GM20431 (cell line): ENCODE data around the gene HMGCR.

Experiments
- in situ Hi-C: fragments of 300-500 bp; cut with MseI, MboI; formaldehyde crosslinking; loops from one replicate; pipeline ENCODE4 v1.15.0; 2020; ENCODE audit warnings: low sequenced_read_pairs; ENCODE audit not compliant: unreplicated experiment

Gene HMGCR

GRCh38 chr5:75338408-75338807, 1.4 kb downstream of the HMGCR start:
- in situ Hi-C loops: no loop called here

- in situ Hi-C loops: no loop called here
Measured at GRCh38 chr5:75340714-75341478, 3.9 kb downstream of the HMGCR start.

- in situ Hi-C loops: no loop called here
Measured at GRCh38 chr5:75341934-75342333, 4.9 kb downstream of the HMGCR start.

GRCh38 chr5:75342836-75343235, 5.8 kb downstream of the HMGCR start:
- in situ Hi-C loops: no loop called here

GRCh38 chr5:75348241-75348640, 11.2 kb downstream of the HMGCR start:
- in situ Hi-C loops: no loop called here

GRCh38 chr5:75349663-75350062, 12.6 kb downstream of the HMGCR start:
- in situ Hi-C loops: loop anchor here (25.0 kb wide), 1 partner anchor 338 kb away; no protein-coding TSS in a partner anchor

- in situ Hi-C loops: loop anchor here (25.0 kb wide), 1 partner anchor 336 kb away; no protein-coding TSS in a partner anchor
Measured at GRCh38 chr5:75351139-75351926, 14.3 kb downstream of the HMGCR start.

- in situ Hi-C loops: loop anchor here (25.0 kb wide), 1 partner anchor 332 kb away; no protein-coding TSS in a partner anchor
Measured at GRCh38 chr5:75355236-75355635, 18.2 kb downstream of the HMGCR start.

- in situ Hi-C loops: loop anchor here (25.0 kb wide), 1 partner anchor 331 kb away; no protein-coding TSS in a partner anchor
Measured at GRCh38 chr5:75356719-75357118, 19.7 kb downstream of the HMGCR start.

- in situ Hi-C loops: loop anchor here (25.0 kb wide), 1 partner anchor 329 kb away; no protein-coding TSS in a partner anchor
Measured at GRCh38 chr5:75358117-75358516, 21.1 kb downstream of the HMGCR start.

- in situ Hi-C loops: loop anchor here (25.0 kb wide), 1 partner anchor 326 kb away; no protein-coding TSS in a partner anchor
Measured at GRCh38 chr5:75361310-75361709, 24.3 kb downstream of the HMGCR start.

- in situ Hi-C loops: loop anchor here (25.0 kb wide), 1 partner anchor 325 kb away; no protein-coding TSS in a partner anchor
Measured at GRCh38 chr5:75362474-75362975, 25.5 kb downstream of the HMGCR start.

- in situ Hi-C loops: loop anchor here (25.0 kb wide), 1 partner anchor 324 kb away; no protein-coding TSS in a partner anchor
Measured at GRCh38 chr5:75363111-75363510, 26.1 kb downstream of the HMGCR start.

GRCh38 chr5:75363726-75364495, 26.9 kb downstream of the HMGCR start:
- in situ Hi-C loops: loop anchor here (25.0 kb wide), 1 partner anchor 323 kb away; no protein-coding TSS in a partner anchor

- in situ Hi-C loops: loop anchor here (25.0 kb wide), 1 partner anchor 323 kb away; no protein-coding TSS in a partner anchor
Measured at GRCh38 chr5:75364571-75365280, 27.7 kb downstream of the HMGCR start.

GRCh38 chr5:75365740-75366139, 28.7 kb downstream of the HMGCR start:
- in situ Hi-C loops: loop anchor here (25.0 kb wide), 1 partner anchor 322 kb away; no protein-coding TSS in a partner anchor

GRCh38 chr5:75366787-75367186, 29.8 kb downstream of the HMGCR start:
- in situ Hi-C loops: loop anchor here (25.0 kb wide), 1 partner anchor 321 kb away; no protein-coding TSS in a partner anchor

GRCh38 chr5:75367401-75367800, 30.4 kb downstream of the HMGCR start:
- in situ Hi-C loops: loop anchor here (25.0 kb wide), 1 partner anchor 320 kb away; no protein-coding TSS in a partner anchor

GRCh38 chr5:75368391-75368790, 31.4 kb downstream of the HMGCR start:
- in situ Hi-C loops: loop anchor here (25.0 kb wide), 1 partner anchor 319 kb away; no protein-coding TSS in a partner anchor
